Uterus (tissue), 4 donors: ENCODE data around the gene PCNX4. TPM values are rescaled to one million over a fixed set of nuclear protein-coding genes. Genes with fewer than 3 reads are reported as not detected.

Experiments used
- DNase-seq, 2 donors: peaks; one replicate each; pipeline ENCODE4 v3.0.0-alpha.2; 2019 to 2020
- H3K27ac ChIP-seq, 2 donors: fragments of 200-600 bp; sonication (generic); 1 replicate in 1 of 2; 2 replicates in 1 of 2; pipeline ENCODE4 v1.5.1; 2016 to 2018
- H3K27me3 ChIP-seq, 2 donors: fragments of 200-600 bp; sonication (generic); one replicate each; pipeline ENCODE4 v1.5.1; 2018 to 2019; ENCODE audit warnings: control low read depth in 1 of 2
- H3K36me3 ChIP-seq, 2 donors: fragments of 200-600 bp; sonication (generic); one replicate each; pipeline ENCODE4 v1.5.1; 2019; ENCODE audit warnings: control low read depth in 1 of 2
- H3K4me1 ChIP-seq, 2 donors: fragments of 200-600 bp; sonication (generic); one replicate each; pipeline ENCODE4 v1.5.1; 2018 to 2019; ENCODE audit warnings: control low read depth in 1 of 2
- H3K4me3 ChIP-seq, 2 donors: fragments of 200-600 bp; sonication (generic); 1 replicate in 1 of 2; 2 replicates in 1 of 2; pipeline ENCODE4 v1.5.1; 2018 to 2019; ENCODE audit warnings: mild to moderate bottlenecking in 1 of 2
- H3K9me3 ChIP-seq, 2 donors: fragments of 200-600 bp; sonication (generic); one replicate each; pipeline ENCODE4 v1.5.1; 2019; ENCODE audit warnings: control low read depth in 1 of 2
- POLR2A ChIP-seq, 2 donors: fragments of 450-650 bp; IDR thresholded peaks; one replicate each; pipeline ENCODE4 v1.6.1; 2016; ENCODE audit warnings: antibody characterized with exemption in 2 of 2, mild to moderate bottlenecking in 1 of 2, moderate library complexity in 1 of 2
- intact Hi-C: fragments of 100-400 bp; cut with DNase I; formaldehyde crosslinking; loops from one replicate; pipeline ENCODE4 v1.15.1; 2023; ENCODE audit warnings: low total_unique reads
- total RNA-seq, 4 donors: library from RNA; depleted of rRNA in 3 of 4; stranded (reverse); fragments of >200 nt in 3 of 4; gene quantifications; one replicate each; pipeline versions ENCODE4 v1.1.0 to v1.2.4, GENCODE V29; 2014 to 2023
- TF ChIP-seq, protein P1 (sequence below), 4 experiments: fragments of 200-600 bp in 2 of 4; fragments of 450-650 bp in 2 of 4; sonication (generic) in 2 of 4; IDR thresholded peaks; one replicate each; pipeline ENCODE4 v1.5.1; 2016 to 2019; ENCODE audit warnings: antibody characterized with exemption in 4 of 4, mild to moderate bottlenecking in 2 of 4, moderate library complexity in 1 of 4
- donor health status: DM: yes; HTN: yes; CAD: no.

PCNX4 gene
- total RNA-seq, 4 donors from 2014 or later, result 30.9 to 163 (median 97.7) TPM

GRCh38 chr14:60197629-60198303 lies 106.0 kb downstream of the PCNX4 start:
- Histone ChIP-seq H3K4me1 (no peaks in the 10 kb centered on the region), H3K36me3 (no peaks in the 10 kb centered on the region), H3K27ac (no peak overlapping the region), H3K27me3 (no peaks in the 10 kb centered on the region), H3K4me3 (no peak overlapping the region), H3K9me3 (no peaks in the 10 kb centered on the region)
- no peak for DNase-seq
- intact Hi-C loops, result no loop called here
- no peak for TF ChIP-seq POLR2A (IDR thresholded peaks at IDR 0.05)
- TF ChIP-seq, protein P1, sequence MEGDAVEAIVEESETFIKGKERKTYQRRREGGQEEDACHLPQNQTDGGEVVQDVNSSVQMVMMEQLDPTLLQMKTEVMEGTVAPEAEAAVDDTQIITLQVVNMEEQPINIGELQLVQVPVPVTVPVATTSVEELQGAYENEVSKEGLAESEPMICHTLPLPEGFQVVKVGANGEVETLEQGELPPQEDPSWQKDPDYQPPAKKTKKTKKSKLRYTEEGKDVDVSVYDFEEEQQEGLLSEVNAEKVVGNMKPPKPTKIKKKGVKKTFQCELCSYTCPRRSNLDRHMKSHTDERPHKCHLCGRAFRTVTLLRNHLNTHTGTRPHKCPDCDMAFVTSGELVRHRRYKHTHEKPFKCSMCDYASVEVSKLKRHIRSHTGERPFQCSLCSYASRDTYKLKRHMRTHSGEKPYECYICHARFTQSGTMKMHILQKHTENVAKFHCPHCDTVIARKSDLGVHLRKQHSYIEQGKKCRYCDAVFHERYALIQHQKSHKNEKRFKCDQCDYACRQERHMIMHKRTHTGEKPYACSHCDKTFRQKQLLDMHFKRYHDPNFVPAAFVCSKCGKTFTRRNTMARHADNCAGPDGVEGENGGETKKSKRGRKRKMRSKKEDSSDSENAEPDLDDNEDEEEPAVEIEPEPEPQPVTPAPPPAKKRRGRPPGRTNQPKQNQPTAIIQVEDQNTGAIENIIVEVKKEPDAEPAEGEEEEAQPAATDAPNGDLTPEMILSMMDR (IDR thresholded peaks at IDR 0.05), result no peak

GRCh38 chr14:60199321-60199720 lies 107.6 kb downstream of the PCNX4 start:
- intact Hi-C loops, result no loop called here
- TF ChIP-seq, protein P1 (IDR thresholded peaks at IDR 0.05), result no peak
- Histone ChIP-seq H3K4me3 (no peak overlapping the region), H3K27ac (no peak overlapping the region), H3K9me3 (no peaks in the 10 kb centered on the region), H3K36me3 (no peaks in the 10 kb centered on the region), H3K4me1 (no peaks in the 10 kb centered on the region), H3K27me3 (no peaks in the 10 kb centered on the region)
- no peak for DNase-seq

- no peak overlapping the region for H3K4me3 ChIP-seq
- no peaks in the 10 kb centered on the region for H3K36me3 ChIP-seq
- intact Hi-C loops, result no loop called here
- no peak for TF ChIP-seq POLR2A (IDR thresholded peaks at IDR 0.05)
- TF ChIP-seq, protein P1 (IDR thresholded peaks at IDR 0.05), result no peak
- no peak for DNase-seq
- no peaks in the 10 kb centered on the region for H3K4me1 ChIP-seq
- H3K9me3 ChIP-seq, result no peaks in the 10 kb centered on the region
- H3K27ac ChIP-seq, result no peak overlapping the region
- H3K27me3 ChIP-seq, result no peaks in the 10 kb centered on the region
These were observed 112.5 kb downstream of the PCNX4 start for GRCh38 chr14:60204104-60204842.

GRCh38 chr14:60204843-60205774 lies 113.4 kb downstream of the PCNX4 start:
- no peak for DNase-seq
- no peaks in the 10 kb centered on the region for H3K27me3 ChIP-seq
- no peak overlapping the region for H3K27ac ChIP-seq
- intact Hi-C loops, result no loop called here
- H3K36me3 ChIP-seq, result no peaks in the 10 kb centered on the region
- H3K4me1 ChIP-seq, result no peaks in the 10 kb centered on the region
- H3K4me3 ChIP-seq, result no peak overlapping the region
- no peaks in the 10 kb centered on the region for H3K9me3 ChIP-seq
- TF ChIP-seq, protein P1 (IDR thresholded peaks at IDR 0.05), result no peak
- no peak for TF ChIP-seq POLR2A (IDR thresholded peaks at IDR 0.05)
